DOHH2 (cell line): ENCODE data around the gene FBXL13.

Experiments
- CTCF ChIP-seq: fragments of 200-600 bp; sonication (generic); IDR thresholded peaks from one replicate; pipeline ENCODE4 v1.5.1; 2014; ENCODE audit warnings: antibody characterized with exemption, mild to moderate bottlenecking, low read depth, low read length; ENCODE audit not compliant: poor library complexity, severe bottlenecking
- EZH2phosphoT487 ChIP-seq: fragments of 200-600 bp; sonication (generic); IDR thresholded peaks from 2 replicates; pipeline ENCODE4 v1.6.1; 2017; ENCODE audit warnings: borderline replicate concordance, mild to moderate bottlenecking, antibody characterized with exemption, low read length, moderate library complexity, mixed read lengths

- no peak for TF ChIP-seq CTCF
- TF ChIP-seq EZH2phosphoT487: no peak
Observed at GRCh38 chr7:102967798-102968197, 106.8 kb downstream of the FBXL13 start.
